ENCODE data around the gene GPAT3.
"Not testable (repeated sequence)": the region's sequence is repeated elsewhere in the genome, so short reads cannot be mapped to it uniquely, and the experiment has no call there.

The GPAT3 gene

GRCh38 chr4:83552924-83553323 lies 17.0 kb downstream of the GPAT3 start:
- no peak for DNase-seq

GRCh38 chr4:83556006-83556707 lies 20.2 kb downstream of the GPAT3 start:
- peak in 1 of 2 donors; percentile 57 for DNase-seq

GRCh38 chr4:83556816-83557215 lies 20.9 kb downstream of the GPAT3 start:
- peak; percentile 78 to 90 for DNase-seq

- no peak for DNase-seq
These were observed 22.2 kb downstream of the GPAT3 start for GRCh38 chr4:83558059-83558653.

GRCh38 chr4:83558680-83559079 lies 22.8 kb downstream of the GPAT3 start:
- peak; percentile 79 for DNase-seq

GRCh38 chr4:83560523-83560922 lies 24.6 kb downstream of the GPAT3 start:
- no peak for DNase-seq

GRCh38 chr4:83561381-83561780 lies 25.5 kb downstream of the GPAT3 start:
- peak; percentile 90 to 94 for DNase-seq

GRCh38 chr4:83563998-83564397 lies 28.1 kb downstream of the GPAT3 start:
- no peak for DNase-seq

- peak; percentile 85 to 86 for DNase-seq
These were observed 32.2 kb downstream of the GPAT3 start for GRCh38 chr4:83568062-83568461.

- DNase-seq, result no peak
These were observed 33.5 kb downstream of the GPAT3 start for GRCh38 chr4:83569429-83569828.

GRCh38 chr4:83569987-83570386 lies 34.1 kb downstream of the GPAT3 start:
- DNase-seq, result peak; percentile 90 to 98

- no peak for DNase-seq
These were observed 36.9 kb downstream of the GPAT3 start for GRCh38 chr4:83572848-83573247.

- no peak for DNase-seq
These were observed 38.3 kb downstream of the GPAT3 start for GRCh38 chr4:83574247-83574646.

- DNase-seq, result not testable (repeated sequence)
These were observed 40.3 kb downstream of the GPAT3 start for GRCh38 chr4:83576237-83576636.

GRCh38 chr4:83581411-83582288 lies 45.7 kb downstream of the GPAT3 start:
- DNase-seq, result no peak

- no peak for DNase-seq
These were observed 46.4 kb downstream of the GPAT3 start for GRCh38 chr4:83582289-83582785.

- no peak for DNase-seq
These were observed 50.1 kb downstream of the GPAT3 start for GRCh38 chr4:83585982-83586508.

GRCh38 chr4:83589279-83589678 lies 53.4 kb downstream of the GPAT3 start:
- DNase-seq, result no peak

- no peak for DNase-seq
These were observed 55.1 kb downstream of the GPAT3 start for GRCh38 chr4:83591056-83591455.

GRCh38 chr4:83591730-83592129 lies 55.8 kb downstream of the GPAT3 start:
- no peak for DNase-seq

- DNase-seq, result peak; percentile 32 to 40
These were observed 63.3 kb downstream of the GPAT3 start for GRCh38 chr4:83599183-83599582.

- DNase-seq, result no peak
These were observed 67.2 kb downstream of the GPAT3 start for GRCh38 chr4:83603129-83603528.

GRCh38 chr4:83604321-83604720 lies 68.4 kb downstream of the GPAT3 start:
- peak; percentile 88 to 90 for DNase-seq

All from inflammatory macrophage treated with lipopolysaccharide for 1 hour (primary cell).